CD4-positive, alpha-beta T cell treated with Interferon gamma for 1 hour (primary cell): ENCODE results near the gene ZBTB47.

Source experiments
- DNase-seq: peaks from one replicate; pipeline ENCODE4 v3.0.0-alpha.2; 2020

Gene ZBTB47

DNA sequence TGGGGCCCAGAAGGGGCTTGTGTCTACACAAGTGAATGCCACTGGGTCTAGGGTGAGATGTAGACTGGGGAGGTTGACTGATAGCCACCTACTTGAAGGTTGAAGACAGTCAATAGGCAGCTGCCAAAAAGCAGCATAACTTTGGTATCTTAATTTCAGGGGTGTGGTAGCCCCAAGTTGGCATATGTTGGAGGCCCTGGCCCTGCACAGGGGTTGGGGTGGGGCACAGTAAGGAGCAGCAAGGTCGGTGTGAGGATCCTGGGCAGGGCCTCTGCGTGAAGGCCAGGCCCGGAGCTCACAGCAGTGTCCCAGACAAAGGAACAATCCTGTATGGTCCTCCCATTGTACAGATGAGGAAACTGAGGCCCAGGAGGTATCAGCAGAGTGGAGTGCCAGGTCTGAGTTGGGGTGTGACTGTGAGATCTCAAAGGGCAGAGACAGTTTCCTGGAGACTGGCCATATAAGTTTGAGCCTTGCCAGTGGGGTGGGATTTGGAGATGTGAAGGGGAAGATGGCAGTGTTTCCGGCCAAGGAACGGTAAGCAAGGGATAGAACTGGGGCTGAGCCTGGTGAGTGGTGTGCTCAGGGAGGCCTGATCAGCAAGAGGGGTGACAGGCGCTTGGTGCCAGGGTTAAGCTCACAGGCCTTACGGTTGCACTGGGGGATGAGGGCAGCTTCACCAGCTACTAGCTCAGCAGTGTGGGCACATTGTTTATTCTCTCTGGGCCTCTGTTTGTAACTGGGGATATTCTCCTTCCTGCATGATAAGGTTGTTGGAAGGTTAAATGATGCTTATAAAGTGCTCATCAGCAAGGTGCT lies 33.5 kb downstream of the ZBTB47 start:
- no peak for DNase-seq

- DNase-seq = no peak
Observed at GRCh38 chr3:42688016-42688415, 34.5 kb downstream of the ZBTB47 start.

DNA sequence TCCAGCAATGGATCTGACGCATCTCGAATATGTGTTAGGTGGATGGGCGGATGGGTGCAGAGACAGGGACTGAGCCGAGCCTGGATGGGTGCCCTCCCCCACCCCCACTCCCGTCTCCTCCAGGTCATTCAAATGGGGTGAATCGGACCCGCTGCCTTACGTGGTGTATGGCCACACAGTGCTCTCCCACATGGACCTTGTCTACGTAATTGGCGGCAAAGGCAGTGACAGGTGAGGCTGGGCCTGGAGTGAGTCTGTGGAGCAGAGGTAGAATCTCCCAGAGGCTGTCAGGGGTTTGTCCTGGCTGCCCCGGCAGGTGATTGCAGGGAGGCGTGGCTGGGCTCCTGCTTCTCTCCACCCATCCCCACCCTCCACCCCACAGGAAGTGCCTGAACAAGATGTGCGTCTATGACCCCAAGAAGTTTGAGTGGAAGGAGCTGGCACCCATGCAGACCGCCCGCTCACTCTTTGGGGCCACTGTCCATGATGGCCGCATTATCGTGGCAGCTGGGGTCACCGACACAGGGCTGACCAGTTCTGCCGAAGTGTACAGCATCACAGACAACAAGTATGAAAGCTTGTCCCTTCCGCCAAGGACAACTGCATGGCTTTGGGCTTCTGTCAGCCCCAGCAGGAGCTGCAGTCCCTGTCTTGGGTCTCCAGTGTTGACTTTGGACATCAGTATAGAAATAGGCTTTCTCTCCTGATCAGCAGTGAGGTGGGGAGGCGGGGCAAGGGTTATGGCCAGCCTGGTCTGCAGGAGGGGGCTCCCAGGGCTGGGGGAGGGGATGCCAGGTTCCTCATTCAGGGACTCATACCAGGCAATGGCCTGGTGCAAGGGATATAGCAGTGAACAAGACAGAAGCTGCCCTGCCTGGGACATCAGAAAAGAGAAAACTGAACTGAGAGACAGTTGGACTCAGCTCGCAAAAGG lies 35.3 kb downstream of the ZBTB47 start:
- no peak for DNase-seq

- DNase-seq = no peak
Observed at GRCh38 chr3:42689421-42690014, 36.0 kb downstream of the ZBTB47 start.

- no peak for DNase-seq
Observed at GRCh38 chr3:42690191-42690590, 36.7 kb downstream of the ZBTB47 start.

- DNase-seq = no peak
Observed at GRCh38 chr3:42690766-42691680, 37.5 kb downstream of the ZBTB47 start.

GRCh38 chr3:42691816-42692666 lies 38.5 kb downstream of the ZBTB47 start:
- no peak for DNase-seq

DNA sequence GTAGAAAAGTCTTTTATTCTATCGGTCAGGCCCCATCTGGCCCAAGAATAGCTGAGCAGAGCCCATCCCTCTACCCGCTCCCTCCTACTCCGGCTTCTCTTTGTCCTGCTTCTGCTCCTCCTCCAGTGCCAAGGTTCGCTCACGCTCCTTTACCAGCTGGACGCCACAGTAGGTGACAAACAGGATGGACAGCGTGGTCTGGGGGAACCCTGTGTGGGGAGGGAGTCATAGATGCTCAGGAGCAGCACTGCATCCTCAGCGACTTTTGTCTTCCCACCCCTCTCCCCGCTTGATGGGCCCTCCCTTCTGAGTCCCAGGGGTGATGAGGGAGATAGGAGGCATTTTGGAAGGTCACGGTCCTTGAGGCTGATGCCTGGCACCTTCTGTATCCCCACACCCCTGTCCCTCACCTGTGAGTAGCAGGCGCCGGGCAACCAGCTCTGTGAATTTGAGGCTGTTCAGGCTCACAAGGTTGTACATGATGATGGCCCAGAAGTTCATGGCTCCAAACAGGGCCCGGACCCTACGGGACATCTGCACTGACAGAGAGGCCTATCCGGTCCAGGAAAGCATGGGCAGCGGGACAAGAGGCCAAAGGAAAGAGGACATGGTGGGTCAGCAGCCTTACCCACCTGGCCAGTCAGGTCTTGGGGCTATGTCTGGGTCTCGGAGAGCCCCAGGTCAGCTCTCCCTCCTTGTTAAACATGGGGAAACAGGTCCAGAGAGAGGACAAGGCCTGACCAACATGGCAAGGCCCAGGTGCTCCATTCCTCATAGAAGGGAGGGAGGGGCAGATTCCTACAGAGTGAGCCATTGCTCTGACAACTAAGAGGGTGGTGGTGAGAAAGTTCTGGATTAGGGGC lies 39.4 kb downstream of the ZBTB47 start:
- DNase-seq = no peak

DNA sequence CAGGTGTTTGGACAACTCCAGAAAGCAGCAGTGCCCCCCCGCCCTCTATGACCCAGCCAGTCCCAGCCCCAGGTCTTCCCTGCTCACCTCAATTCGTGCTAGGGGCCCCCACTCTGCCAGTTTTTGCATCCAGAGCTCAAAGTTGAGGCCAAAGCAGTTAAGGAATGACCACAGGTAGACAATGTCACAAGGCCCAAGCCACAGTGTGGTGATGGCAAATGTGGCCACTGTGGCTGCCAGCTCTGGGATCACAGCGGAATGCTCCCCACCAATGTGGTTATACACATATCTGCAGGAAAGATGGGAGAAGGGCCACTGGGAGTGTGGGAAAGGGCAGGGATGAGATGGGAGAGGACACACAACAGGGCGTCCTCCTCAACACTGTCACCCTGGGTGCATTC lies 40.0 kb downstream of the ZBTB47 start:
- DNase-seq = no peak

DNA sequence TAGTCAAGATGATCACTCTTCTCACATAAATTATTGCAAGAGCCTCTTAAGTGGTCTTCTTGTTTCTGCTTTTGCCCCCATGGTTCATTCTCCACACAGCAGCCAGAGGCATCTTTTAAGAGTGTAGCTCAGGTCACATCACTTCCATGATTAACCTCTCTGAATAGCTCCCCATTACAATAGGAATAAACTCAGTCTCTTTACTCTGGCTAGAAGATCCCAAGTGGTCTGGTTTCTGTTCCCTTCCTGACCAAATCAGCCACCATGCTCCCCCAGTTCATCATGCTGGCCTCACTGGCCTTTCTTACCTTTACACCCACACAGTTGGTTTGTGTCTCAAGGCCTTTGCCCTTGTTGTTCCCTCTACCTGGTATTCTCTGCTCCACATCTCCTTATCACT lies 40.9 kb downstream of the ZBTB47 start:
- no peak for DNase-seq

GRCh38 chr3:42696356-42697288 lies 43.1 kb downstream of the ZBTB47 start:
- DNase-seq = no peak

DNA sequence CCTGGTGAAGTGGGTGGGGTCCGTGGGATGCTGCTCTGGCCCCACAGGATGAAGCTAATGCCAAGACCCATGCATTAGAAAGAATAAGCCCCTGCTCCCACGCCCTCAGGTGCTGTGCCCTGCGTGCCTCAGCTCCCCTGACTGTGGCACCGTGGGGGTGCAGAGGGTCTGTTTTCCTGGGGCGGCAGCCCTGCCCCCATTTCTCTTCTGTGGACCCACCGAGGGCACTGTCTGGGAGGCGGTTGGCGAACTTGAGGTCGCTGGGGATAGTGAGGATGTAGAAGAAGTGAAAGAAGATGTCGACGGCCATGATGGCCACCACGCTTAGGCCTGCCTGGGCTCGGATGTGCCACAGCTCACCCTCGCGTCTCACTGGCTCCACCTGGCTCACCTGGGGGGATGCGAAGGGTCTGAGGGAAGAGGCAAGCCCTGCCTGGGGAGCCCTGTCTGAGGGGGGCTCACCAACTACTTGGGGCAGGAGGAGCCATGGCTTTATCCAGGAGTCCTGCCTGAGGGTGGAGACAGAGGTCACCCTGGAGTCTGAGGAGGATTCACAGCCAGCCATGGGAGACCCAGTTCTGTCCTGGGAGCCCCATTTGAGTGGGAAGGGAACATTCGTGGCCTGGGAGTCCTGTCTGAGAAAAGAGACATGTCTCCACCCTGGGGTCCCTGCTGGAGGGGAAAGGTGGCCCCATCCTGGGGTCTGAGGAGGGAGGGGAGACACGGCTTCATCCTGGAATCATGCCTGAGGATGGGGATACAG lies 44.0 kb downstream of the ZBTB47 start:
- no peak for DNase-seq

DNA sequence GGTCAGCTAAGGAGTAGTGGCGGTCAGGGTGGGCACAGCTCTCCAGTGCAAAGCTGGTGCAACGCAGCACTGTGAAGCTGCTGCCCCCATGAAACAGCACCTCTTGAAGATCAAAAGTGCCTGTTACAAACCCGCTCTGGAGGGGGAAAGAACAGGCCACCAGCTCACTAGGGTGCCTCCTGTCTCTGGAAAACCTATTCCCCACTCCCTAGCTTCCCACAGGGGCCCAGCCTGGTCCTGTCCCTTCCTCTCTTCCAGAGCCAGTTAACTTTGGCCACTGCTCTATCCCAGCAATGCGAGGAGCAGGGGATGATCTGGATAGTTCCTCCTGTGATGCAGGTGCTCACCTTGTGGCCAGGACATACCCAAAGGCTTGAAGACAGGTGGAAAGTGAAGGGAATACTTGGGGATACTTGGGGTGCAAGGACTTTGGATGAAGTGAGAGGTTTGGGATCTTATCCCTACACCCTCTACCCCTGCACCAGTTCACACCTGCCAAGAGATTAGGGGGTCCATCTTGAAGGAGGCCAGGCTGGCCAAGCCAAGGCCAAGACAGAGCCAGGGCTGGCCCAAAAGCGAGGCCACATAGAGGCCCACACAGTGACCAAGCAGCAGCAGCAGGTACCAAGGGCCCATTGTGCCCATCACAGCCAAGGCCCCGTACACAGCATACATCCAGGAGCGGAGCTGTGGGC lies 44.9 kb downstream of the ZBTB47 start:
- DNase-seq = no peak

- no peak for DNase-seq
Observed at GRCh38 chr3:42698911-42699230, 45.4 kb downstream of the ZBTB47 start.

DNA sequence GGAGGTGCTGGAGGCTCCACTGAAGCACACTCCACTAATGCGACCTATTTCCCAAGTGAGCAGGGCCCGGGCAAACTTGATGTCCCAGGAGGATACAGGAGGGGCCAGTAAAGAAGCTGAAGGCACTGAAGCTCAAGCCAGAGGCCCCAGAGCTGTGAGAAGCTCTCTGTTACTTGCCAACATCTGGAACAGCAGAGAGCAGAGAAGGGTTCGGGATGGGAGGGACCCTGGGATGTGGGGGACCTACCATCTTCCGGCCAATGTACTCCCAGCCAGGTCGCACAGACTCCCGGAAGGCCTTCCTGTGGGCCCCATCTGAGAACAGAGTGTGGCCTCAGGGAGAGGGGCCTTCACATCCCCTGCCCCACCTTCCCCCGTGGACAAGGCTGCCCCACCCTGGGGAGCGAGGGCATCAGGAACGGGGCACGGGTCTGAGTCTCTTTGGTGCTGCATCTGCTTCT lies 46.0 kb downstream of the ZBTB47 start:
- DNase-seq = no peak

DNA sequence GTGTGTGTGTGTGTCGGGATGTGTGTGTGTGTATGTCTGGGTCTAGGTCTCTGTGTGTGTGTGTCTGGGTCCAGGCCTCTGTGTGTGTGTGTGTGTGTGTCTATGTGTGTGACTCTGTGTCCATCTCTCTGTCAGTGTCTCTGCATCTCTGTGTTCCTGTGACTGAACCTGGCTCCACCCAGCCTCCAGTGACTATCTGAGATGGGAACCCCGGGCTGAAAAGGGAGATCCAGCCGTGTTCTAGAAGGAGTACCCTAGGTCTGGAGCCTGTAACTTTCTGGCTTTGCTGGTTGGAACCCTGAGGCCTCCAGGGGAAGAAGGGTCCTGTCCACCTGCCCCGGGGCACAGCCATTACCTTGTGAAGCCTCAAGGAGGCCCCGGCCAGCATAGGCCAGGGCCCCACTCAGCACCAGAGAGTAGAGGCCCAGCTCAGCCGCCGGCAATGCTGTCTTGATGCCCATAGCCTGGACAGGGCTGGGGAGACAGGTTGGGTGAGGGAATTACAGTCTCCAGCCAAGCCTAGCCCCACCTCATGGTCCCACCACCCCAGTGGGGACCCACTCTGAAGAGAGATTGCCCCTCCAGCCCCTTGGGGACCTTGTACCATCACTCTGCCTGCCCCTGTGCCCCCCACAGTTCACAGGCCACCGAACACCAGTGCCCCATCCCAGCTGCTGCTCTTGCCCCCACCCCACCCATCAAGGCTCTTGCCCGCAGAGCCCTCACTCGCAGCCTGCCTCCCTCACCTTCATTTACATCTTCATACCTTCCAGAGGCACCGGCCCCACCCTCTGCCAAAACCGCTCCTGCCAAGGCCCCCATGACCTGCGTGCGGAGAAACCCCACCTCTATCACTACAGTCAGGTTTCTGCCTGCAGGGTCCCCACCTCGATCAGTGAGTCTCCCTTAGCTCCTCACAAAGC lies 47.1 kb downstream of the ZBTB47 start:
- DNase-seq = no peak
